ENCODE data around the gene FRMD8. TPM values are rescaled to one million over a fixed set of nuclear protein-coding genes. Genes with fewer than 3 reads are reported as not detected.

Gene FRMD8
- total RNA-seq, 1 donor from 2014 or later, result 8.4 TPM

DNA sequence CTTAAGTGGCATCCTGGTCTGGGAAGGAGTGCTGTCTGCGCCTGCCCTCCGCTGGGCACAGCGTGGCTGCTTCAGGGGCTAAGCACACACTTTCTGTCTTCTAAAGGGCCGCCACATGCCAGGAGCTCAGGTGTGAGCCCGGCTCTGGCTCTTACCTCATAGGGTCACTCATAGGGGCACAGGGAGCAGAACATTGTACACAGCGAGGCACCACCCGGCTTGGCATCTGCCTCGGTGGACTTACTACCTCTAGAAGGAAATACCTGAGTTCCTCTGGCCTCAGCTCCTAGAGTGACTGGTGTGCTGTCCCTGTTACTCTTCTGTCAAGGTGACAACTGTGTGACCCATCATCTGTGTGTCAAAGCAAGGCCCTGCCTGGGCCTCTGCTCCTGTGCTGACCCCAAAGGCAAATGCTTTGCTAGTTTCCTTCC is 49.6 kb downstream of the FRMD8 start:
- no peak for DNase-seq
- intact Hi-C loops (cut with micrococcal nuclease), result no loop called here
- H3K27ac ChIP-seq (replicated peaks), result peak overlapping the region; percentile 73
- peak overlapping the region; percentile 80 for H3K4me3 ChIP-seq
- H3K36me3 ChIP-seq, result peaks cover 86% of the 10 kb centered on the region
- H3K4me1 ChIP-seq, result peaks cover 100% of the 10 kb centered on the region
- no peaks in the 10 kb centered on the region for H3K27me3 ChIP-seq (ENCODE audit: low read depth)
- TF ChIP-seq, protein P1, sequence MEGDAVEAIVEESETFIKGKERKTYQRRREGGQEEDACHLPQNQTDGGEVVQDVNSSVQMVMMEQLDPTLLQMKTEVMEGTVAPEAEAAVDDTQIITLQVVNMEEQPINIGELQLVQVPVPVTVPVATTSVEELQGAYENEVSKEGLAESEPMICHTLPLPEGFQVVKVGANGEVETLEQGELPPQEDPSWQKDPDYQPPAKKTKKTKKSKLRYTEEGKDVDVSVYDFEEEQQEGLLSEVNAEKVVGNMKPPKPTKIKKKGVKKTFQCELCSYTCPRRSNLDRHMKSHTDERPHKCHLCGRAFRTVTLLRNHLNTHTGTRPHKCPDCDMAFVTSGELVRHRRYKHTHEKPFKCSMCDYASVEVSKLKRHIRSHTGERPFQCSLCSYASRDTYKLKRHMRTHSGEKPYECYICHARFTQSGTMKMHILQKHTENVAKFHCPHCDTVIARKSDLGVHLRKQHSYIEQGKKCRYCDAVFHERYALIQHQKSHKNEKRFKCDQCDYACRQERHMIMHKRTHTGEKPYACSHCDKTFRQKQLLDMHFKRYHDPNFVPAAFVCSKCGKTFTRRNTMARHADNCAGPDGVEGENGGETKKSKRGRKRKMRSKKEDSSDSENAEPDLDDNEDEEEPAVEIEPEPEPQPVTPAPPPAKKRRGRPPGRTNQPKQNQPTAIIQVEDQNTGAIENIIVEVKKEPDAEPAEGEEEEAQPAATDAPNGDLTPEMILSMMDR (IDR thresholded peaks at IDR 0.05; ENCODE audit: borderline replicate concordance), result no peak
- H3K9me3 ChIP-seq (replicated peaks), result no peaks in the 10 kb centered on the region

DNA sequence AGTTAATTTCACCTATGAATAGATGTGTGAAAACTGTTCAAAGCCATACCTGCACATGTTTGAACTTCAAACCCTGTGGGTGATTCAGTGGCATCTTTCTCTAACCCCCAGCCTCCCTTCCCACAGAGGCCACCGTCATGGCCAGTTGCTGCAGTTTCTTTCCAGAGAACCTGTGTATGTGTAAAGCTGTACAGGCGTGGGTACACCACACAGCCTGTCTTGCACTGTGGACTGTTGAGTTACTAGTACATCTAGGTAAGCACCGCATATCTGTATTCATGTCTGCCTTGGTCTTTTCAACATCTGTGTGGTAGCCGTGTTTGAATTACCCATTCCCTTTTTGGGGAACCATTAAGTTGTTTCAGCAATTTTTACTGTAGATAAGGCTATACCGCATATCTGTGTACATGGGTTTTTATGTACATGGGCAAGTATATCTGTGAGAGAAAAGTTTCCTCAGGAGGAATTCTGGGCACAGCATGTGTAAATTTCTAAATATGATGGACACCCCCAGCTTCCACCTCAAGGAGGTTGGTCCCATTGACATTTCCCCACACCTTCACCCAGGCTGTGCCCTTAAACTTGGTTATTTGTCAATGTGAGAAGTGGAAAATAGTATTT is 50.1 kb downstream of the FRMD8 start:
- H3K4me1 ChIP-seq, result peaks cover 99% of the 10 kb centered on the region
- peak overlapping the region; percentile 73 for H3K27ac ChIP-seq (replicated peaks)
- no peaks in the 10 kb centered on the region for H3K9me3 ChIP-seq (replicated peaks)
- H3K36me3 ChIP-seq, result peaks cover 87% of the 10 kb centered on the region
- H3K27me3 ChIP-seq (ENCODE audit: low read depth), result no peaks in the 10 kb centered on the region
- no peak for DNase-seq
- intact Hi-C loops (cut with micrococcal nuclease), result no loop called here
- H3K4me3 ChIP-seq, result peak overlapping the region; percentile 80
- TF ChIP-seq, protein P1 (IDR thresholded peaks at IDR 0.05; ENCODE audit: borderline replicate concordance), result no peak

DNA sequence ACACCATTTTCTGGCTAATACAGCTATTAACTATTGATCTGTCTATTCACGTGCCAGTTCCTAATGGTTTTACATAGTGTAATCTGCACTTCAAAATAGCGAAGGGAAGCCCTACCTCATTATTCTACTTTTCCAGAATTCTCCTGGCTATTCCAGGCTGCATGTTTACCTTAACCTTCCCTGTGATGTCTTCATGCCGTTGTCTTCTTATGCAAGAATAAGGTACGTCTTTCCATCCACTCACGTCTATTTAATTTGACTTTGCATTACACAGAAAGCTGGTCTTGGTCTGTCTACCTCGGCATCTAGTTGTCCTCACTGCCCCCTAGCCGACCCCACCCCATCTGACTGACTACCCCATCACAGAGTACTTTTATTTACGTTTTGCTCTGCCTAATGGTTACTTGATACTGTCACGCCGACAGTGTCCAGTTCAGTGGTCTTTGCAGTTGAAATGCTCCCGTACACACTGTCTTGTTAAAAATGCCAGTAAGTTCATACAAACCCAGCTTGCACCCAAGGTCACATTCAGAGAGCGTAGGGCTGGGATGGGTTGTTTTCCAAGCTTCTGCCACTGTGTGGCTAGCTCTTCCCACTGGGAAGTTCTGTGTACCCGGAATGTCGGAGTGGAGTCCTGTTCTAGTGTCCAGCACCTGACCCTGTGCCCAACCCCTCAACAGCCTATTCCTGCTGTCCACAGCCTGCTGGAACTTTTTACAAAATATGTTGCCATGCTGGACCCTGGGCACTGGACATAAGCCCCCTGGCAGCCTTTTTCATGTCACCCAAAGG is 51.2 kb downstream of the FRMD8 start:
- Histone ChIP-seq H3K4me3 (peak overlapping the region; percentile 35), H3K4me1 (peaks cover 99% of the 10 kb centered on the region), H3K9me3 (replicated peaks) (no peaks in the 10 kb centered on the region), H3K27ac (replicated peaks) (peak overlapping the region; percentile 73), H3K36me3 (peaks cover 87% of the 10 kb centered on the region), H3K27me3 (ENCODE audit: low read depth) (no peaks in the 10 kb centered on the region)
- intact Hi-C loops (cut with micrococcal nuclease), result no loop called here
- no peak for DNase-seq
- TF ChIP-seq, protein P1 (IDR thresholded peaks at IDR 0.05; ENCODE audit: borderline replicate concordance), result no peak

DNA sequence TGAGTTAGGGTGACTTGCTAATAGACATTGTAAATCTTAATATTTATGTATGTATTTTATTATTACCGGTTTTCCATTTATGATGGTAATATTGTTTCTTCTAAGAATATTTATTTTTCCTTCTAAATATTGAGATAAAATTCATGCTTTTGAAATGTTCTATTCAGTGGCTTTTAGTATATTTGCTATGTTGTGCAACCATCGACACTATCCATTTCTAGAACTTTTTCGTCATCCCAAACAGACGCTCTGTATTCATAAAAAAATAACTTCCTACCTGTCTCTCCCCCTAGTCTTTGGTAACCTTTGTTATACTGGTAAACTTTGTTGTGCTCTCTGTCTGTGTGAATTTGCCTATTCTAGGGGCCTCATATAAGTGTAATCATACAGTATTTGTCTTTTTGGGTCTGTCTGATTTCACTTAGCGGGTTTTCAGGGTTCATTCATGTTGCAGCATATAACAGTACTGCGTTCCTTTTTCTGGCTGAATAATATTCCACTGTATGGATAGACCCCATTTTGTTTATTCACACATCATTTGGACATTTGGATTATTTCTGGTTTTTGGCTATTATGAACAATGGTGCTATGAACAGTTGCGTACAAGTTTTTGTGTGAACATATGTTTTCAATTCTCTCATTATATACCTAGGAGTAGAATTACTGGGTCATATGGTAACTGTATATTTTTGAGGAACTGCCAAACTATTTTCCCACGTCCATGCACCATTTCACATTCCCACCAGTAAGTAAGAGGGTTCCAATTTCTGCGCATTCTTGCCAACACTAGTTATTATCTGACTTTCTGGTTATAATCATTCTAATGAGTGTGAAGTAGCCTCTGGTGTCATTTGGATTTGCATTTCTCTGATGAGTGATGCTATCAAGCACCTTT is 52.1 kb downstream of the FRMD8 start:
- DNase-seq, result no peak
- TF ChIP-seq, protein P1 (IDR thresholded peaks at IDR 0.05; ENCODE audit: borderline replicate concordance), result no peak
- peak overlapping the region; percentile 73 for H3K27ac ChIP-seq (replicated peaks)
- no peaks in the 10 kb centered on the region for H3K27me3 ChIP-seq (ENCODE audit: low read depth)
- H3K4me3 ChIP-seq, result peak overlapping the region; percentile 35
- peaks cover 92% of the 10 kb centered on the region for H3K36me3 ChIP-seq
- H3K4me1 ChIP-seq, result peaks cover 99% of the 10 kb centered on the region
- H3K9me3 ChIP-seq (replicated peaks), result no peaks in the 10 kb centered on the region
- intact Hi-C loops (cut with micrococcal nuclease), result no loop called here
